Measurements from ENCODE around the gene EPHB2. TPM values are rescaled to one million over a fixed set of nuclear protein-coding genes. Genes with fewer than 3 reads are reported as not detected.

EPHB2 gene
- total RNA-seq, 6 experiments from 2014 or later = 13.1 to 36.4 (median 30.9) TPM

- peaks cover 51% of the 10 kb centered on the region for H3K4me1 Mint-ChIP-seq (ENCODE audit: low read depth)
- H3K4me3 Mint-ChIP-seq = peak overlapping the region; percentile 46; the same call in 1 of the 2 replicates
- no peaks in the 10 kb centered on the region for H3K36me3 Mint-ChIP-seq (ENCODE audit: low read depth)
- H3K27me3 Mint-ChIP-seq (ENCODE audit: insufficient read depth) = peaks cover 13% of the 10 kb centered on the region
- peak overlapping the region; percentile 71 for H3K27ac Mint-ChIP-seq
- H3K9me3 Mint-ChIP-seq = no peaks in the 10 kb centered on the region
- TF ChIP-seq CTCF (IDR thresholded peaks at IDR 0.05) = no peak
- DNase-seq = no peak
Observed at GRCh38 chr1:22685591-22686059, 25.0 kb upstream of the EPHB2 start.

GRCh38 chr1:22687191-22687590, 23.4 kb upstream of the EPHB2 start:
- no peak for TF ChIP-seq CTCF (IDR thresholded peaks at IDR 0.05)
- H3K4me3 Mint-ChIP-seq = no peak overlapping the region
- no peaks in the 10 kb centered on the region for H3K36me3 Mint-ChIP-seq (ENCODE audit: low read depth)
- H3K9me3 Mint-ChIP-seq = no peaks in the 10 kb centered on the region
- DNase-seq = no peak
- H3K27ac Mint-ChIP-seq = no peak overlapping the region
- peaks cover 55% of the 10 kb centered on the region for H3K4me1 Mint-ChIP-seq (ENCODE audit: low read depth)
- peaks cover 10% of the 10 kb centered on the region for H3K27me3 Mint-ChIP-seq (ENCODE audit: insufficient read depth)

GRCh38 chr1:22688466-22688865, 22.2 kb upstream of the EPHB2 start:
- Mint-ChIP-seq H3K27me3 (ENCODE audit: insufficient read depth) (peaks cover 8% of the 10 kb centered on the region), H3K4me3 (peak overlapping the region; percentile 52), H3K36me3 (ENCODE audit: low read depth) (no peaks in the 10 kb centered on the region), H3K9me3 (no peaks in the 10 kb centered on the region), H3K27ac (no peak overlapping the region), H3K4me1 (ENCODE audit: low read depth) (peaks cover 57% of the 10 kb centered on the region)
- TF ChIP-seq CTCF (IDR thresholded peaks at IDR 0.05) = no peak
- no peak for DNase-seq

GRCh38 chr1:22689505-22689904, 21.1 kb upstream of the EPHB2 start:
- Mint-ChIP-seq H3K36me3 (ENCODE audit: low read depth) (no peaks in the 10 kb centered on the region), H3K9me3 (no peaks in the 10 kb centered on the region), H3K4me3 (peak overlapping the region; percentile 64), H3K27ac (peak overlapping the region; percentile 90), H3K27me3 (ENCODE audit: insufficient read depth) (peaks cover 7% of the 10 kb centered on the region), H3K4me1 (ENCODE audit: low read depth) (peaks cover 62% of the 10 kb centered on the region)
- DNase-seq = peak; percentile 95
- TF ChIP-seq CTCF (IDR thresholded peaks at IDR 0.05) = no peak

GRCh38 chr1:22691031-22691753, 19.4 kb upstream of the EPHB2 start:
- H3K27me3 Mint-ChIP-seq (ENCODE audit: insufficient read depth) = no peaks in the 10 kb centered on the region; the same call in 1 of the 2 replicates
- no peaks in the 10 kb centered on the region for H3K9me3 Mint-ChIP-seq
- H3K4me3 Mint-ChIP-seq = no peak overlapping the region
- DNase-seq = no peak
- no peak for TF ChIP-seq CTCF (IDR thresholded peaks at IDR 0.05)
- no peak overlapping the region for H3K27ac Mint-ChIP-seq
- no peaks in the 10 kb centered on the region for H3K36me3 Mint-ChIP-seq (ENCODE audit: low read depth)
- H3K4me1 Mint-ChIP-seq (ENCODE audit: low read depth) = peaks cover 46% of the 10 kb centered on the region
